ENCODE measurements around the gene RAB31. TPM values are rescaled to one million over a fixed set of nuclear protein-coding genes. Genes with fewer than 3 reads are reported as not detected.

The RAB31 gene
- total RNA-seq, 4 donors from 2014 or later, result 94.0 to 145 (median 107) TPM

GRCh38 chr18:9726936-9727335 lies 18.8 kb downstream of the RAB31 start:
- Histone ChIP-seq H3K4me1 (peaks cover 0 to 36% (median 16%) of the 10 kb centered on the region in 4 donors), H3K27ac (replicated peaks in 1 of 4) (no peak overlapping the region), H3K27me3 (no peaks in the 10 kb centered on the region), H3K9me3 (no peaks in the 10 kb centered on the region), H3K4me3 (no peak overlapping the region), H3K36me3 (peaks cover 0 to 18% (median 3%) of the 10 kb centered on the region in 4 donors)
- WGBS, result 85% methylated on average over 2 of the region's 2 CpGs
- intact Hi-C loops (cut with DNase I), result no loop called here
- DNase-seq (ENCODE audit: extremely low spot score), result peak; percentile 34
- TF ChIP-seq POLR2AphosphoS5 (IDR thresholded peaks at IDR 0.05) (no peak), CTCF (IDR thresholded peaks at IDR 0.05) (no peak), POLR2A (IDR thresholded peaks at IDR 0.05; ENCODE audit: low read depth) (no peak), EP300 (IDR thresholded peaks at IDR 0.05) (no peak)

GRCh38 chr18:9730786-9731185 lies 22.7 kb downstream of the RAB31 start:
- TF ChIP-seq POLR2AphosphoS5 (IDR thresholded peaks at IDR 0.05), result no peak
- TF ChIP-seq EP300 (IDR thresholded peaks at IDR 0.05), result no peak
- TF ChIP-seq POLR2A (IDR thresholded peaks at IDR 0.05; ENCODE audit: low read depth), result no peak
- no peak for TF ChIP-seq CTCF (IDR thresholded peaks at IDR 0.05)
- intact Hi-C loops (cut with DNase I), result no loop called here
- H3K27me3 ChIP-seq, result no peaks in the 10 kb centered on the region
- H3K4me3 ChIP-seq, result no peak overlapping the region
- peak; percentile 53 for DNase-seq (ENCODE audit: extremely low spot score)
- H3K36me3 ChIP-seq, result peaks cover 0 to 21% (median 5%) of the 10 kb centered on the region in 4 donors
- peaks cover 0 to 47% (median 23%) of the 10 kb centered on the region in 4 donors for H3K4me1 ChIP-seq
- WGBS, result 97% methylated on average over 4 of the region's 4 CpGs
- no peaks in the 10 kb centered on the region for H3K9me3 ChIP-seq
- H3K27ac ChIP-seq (replicated peaks in 1 of 4), result no peak overlapping the region

- H3K4me3 ChIP-seq, result no peak overlapping the region
- TF ChIP-seq POLR2A (IDR thresholded peaks at IDR 0.05; ENCODE audit: low read depth), result no peak
- no peak for TF ChIP-seq POLR2AphosphoS5 (IDR thresholded peaks at IDR 0.05)
- TF ChIP-seq CTCF (IDR thresholded peaks at IDR 0.05), result no peak
- no peak for TF ChIP-seq EP300 (IDR thresholded peaks at IDR 0.05)
- peaks cover 0 to 41% (median 19%) of the 10 kb centered on the region in 4 donors for H3K4me1 ChIP-seq
- 87% methylated on average over 5 of the region's 5 CpGs for WGBS
- H3K36me3 ChIP-seq, result peaks cover 0 to 18% (median 5%) of the 10 kb centered on the region in 4 donors
- H3K27me3 ChIP-seq, result no peaks in the 10 kb centered on the region
- no peak for DNase-seq (ENCODE audit: extremely low spot score)
- H3K9me3 ChIP-seq, result no peaks in the 10 kb centered on the region
- no peak overlapping the region for H3K27ac ChIP-seq (replicated peaks in 1 of 4)
- intact Hi-C loops (cut with DNase I), result no loop called here
These were observed 23.3 kb downstream of the RAB31 start for GRCh38 chr18:9731380-9731779.

- Histone ChIP-seq H3K4me3 (no peak overlapping the region), H3K27ac (replicated peaks in 1 of 4) (no peak overlapping the region), H3K9me3 (no peaks in the 10 kb centered on the region), H3K36me3 (peaks cover 0 to 18% (median 5%) of the 10 kb centered on the region in 4 donors), H3K27me3 (no peaks in the 10 kb centered on the region), H3K4me1 (peaks cover 0 to 37% (median 22%) of the 10 kb centered on the region in 4 donors)
- no peak for TF ChIP-seq POLR2A (IDR thresholded peaks at IDR 0.05; ENCODE audit: low read depth)
- TF ChIP-seq EP300 (IDR thresholded peaks at IDR 0.05), result no peak
- TF ChIP-seq POLR2AphosphoS5 (IDR thresholded peaks at IDR 0.05), result no peak
- no peak for TF ChIP-seq CTCF (IDR thresholded peaks at IDR 0.05)
- 84% methylated on average over 9 of the region's 9 CpGs for WGBS
- no peak for DNase-seq (ENCODE audit: extremely low spot score)
- intact Hi-C loops (cut with DNase I), result no loop called here
These were observed 23.9 kb downstream of the RAB31 start for GRCh38 chr18:9732031-9732430.

- peaks cover 0 to 57% (median 28%) of the 10 kb centered on the region in 4 donors for H3K4me1 ChIP-seq
- no peaks in the 10 kb centered on the region for H3K9me3 ChIP-seq
- H3K27ac ChIP-seq (replicated peaks in 1 of 4), result no peak overlapping the region
- intact Hi-C loops (cut with DNase I), result no loop called here
- no peak for DNase-seq (ENCODE audit: extremely low spot score)
- H3K36me3 ChIP-seq, result peaks cover 0 to 18% (median 5%) of the 10 kb centered on the region in 4 donors
- no peak overlapping the region for H3K4me3 ChIP-seq
- no peaks in the 10 kb centered on the region for H3K27me3 ChIP-seq
- TF ChIP-seq CTCF (IDR thresholded peaks at IDR 0.05) (no peak), POLR2A (IDR thresholded peaks at IDR 0.05; ENCODE audit: low read depth) (no peak), EP300 (IDR thresholded peaks at IDR 0.05) (no peak), POLR2AphosphoS5 (IDR thresholded peaks at IDR 0.05) (no peak)
- 67% methylated on average over 9 of the region's 9 CpGs for WGBS
These were observed 26.1 kb downstream of the RAB31 start for GRCh38 chr18:9734189-9734588.

Measured in esophagus muscularis mucosa (tissue), 4 donors.